ENCODE measurements around the gene MPPED2.

The MPPED2 gene

GRCh38 chr11:30420233-30420787, 165.8 kb downstream of the MPPED2 start:
- DNase-seq (ENCODE audit: low spot score), result no peak
- TF ChIP-seq CTCF (IDR thresholded peaks at IDR 0.05), result no peak
- Histone ChIP-seq H3K27ac (no peak overlapping the region), H3K4me3 (no peak overlapping the region)

DNA sequence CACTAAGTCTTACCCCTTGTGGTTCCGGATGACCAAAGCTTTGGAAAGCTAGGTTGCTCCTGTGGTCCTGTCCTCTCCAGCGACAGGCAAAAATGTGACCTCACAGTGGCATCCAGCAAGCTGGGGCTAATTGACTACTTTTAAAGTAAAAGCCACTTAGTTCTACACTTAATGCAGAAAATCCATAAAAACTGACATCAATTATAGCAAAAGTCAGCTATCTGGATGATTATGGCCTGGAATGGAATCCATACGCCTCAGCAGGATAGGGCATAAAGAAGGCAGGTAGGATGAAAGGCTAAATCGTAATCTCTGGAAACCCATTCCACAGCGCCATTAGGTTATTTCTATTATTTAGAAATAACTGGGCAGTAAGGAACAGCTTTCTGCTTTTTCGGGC, 171.3 kb downstream of the MPPED2 start:
- no peak overlapping the region for H3K27ac ChIP-seq
- H3K4me3 ChIP-seq, result no peak overlapping the region
- TF ChIP-seq CTCF (IDR thresholded peaks at IDR 0.05), result no peak
- no peak for DNase-seq (ENCODE audit: low spot score)

DNA sequence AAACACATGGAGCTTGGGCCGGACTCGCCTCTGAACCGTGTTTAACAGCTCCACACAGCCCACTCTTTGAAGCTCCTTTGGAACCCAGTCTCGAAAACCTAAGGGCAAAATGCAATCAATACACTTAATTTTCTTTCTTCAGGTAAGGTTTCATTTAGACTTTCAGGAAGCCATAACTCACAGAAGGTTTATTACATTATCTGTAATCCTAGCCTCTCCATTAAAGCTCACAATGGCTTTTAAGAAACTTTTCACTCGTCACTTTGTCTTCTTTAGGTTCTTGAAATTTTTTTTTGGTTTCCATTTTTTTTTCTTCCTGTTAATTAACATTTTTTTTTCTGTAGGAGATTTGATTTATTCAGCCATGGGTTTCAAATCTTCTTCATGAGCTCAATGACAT, 171.9 kb downstream of the MPPED2 start:
- no peak overlapping the region for H3K4me3 ChIP-seq
- no peak for TF ChIP-seq CTCF (IDR thresholded peaks at IDR 0.05)

GRCh38 chr11:30412509-30412908, 173.6 kb downstream of the MPPED2 start:
- H3K27ac ChIP-seq, result no peak overlapping the region
- H3K4me3 ChIP-seq, result no peak overlapping the region
- no peak for DNase-seq (ENCODE audit: low spot score)
- no peak for TF ChIP-seq CTCF (IDR thresholded peaks at IDR 0.05)

More for the DNA sequence above, 171.9 kb downstream of the MPPED2 start:
- DNase-seq (ENCODE audit: low spot score), result no peak
- no peak overlapping the region for H3K27ac ChIP-seq

GRCh38 chr11:30411383-30411782, 174.8 kb downstream of the MPPED2 start:
- TF ChIP-seq CTCF (IDR thresholded peaks at IDR 0.05), result no peak

GRCh38 chr11:30406978-30407762, 179.0 kb downstream of the MPPED2 start:
- no peak overlapping the region for H3K27ac ChIP-seq
- no peak for DNase-seq (ENCODE audit: low spot score)

More at GRCh38 chr11:30411383-30411782, 174.8 kb downstream of the MPPED2 start:
- no peak for DNase-seq (ENCODE audit: low spot score)
- H3K4me3 ChIP-seq, result no peak overlapping the region
- no peak overlapping the region for H3K27ac ChIP-seq

More at GRCh38 chr11:30406978-30407762, 179.0 kb downstream of the MPPED2 start:
- TF ChIP-seq CTCF (IDR thresholded peaks at IDR 0.05), result no peak
- H3K4me3 ChIP-seq, result no peak overlapping the region

Measured in coronary artery (tissue), 2 donors.